Measurements from ENCODE around the gene RNF212.

DNA sequence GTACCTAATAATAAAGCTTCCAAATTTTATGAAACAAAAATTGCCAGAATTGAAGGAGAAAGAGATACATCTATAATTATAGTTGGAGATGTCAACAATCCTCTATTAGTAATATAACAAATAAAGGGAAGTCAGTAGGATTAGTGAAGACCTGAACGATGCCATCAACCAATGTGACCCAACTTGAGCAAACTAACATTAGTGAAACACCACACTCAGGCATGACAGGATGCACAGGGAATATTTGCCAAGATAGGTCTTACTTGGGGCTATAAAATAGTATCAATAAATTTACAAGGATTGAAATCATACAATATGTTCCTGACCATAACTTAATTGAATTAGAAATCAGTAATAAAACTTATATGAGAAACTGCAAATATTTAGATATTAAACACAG lies 47.0 kb upstream of the RNF212 start:
- TF ChIP-seq ARID4B (CRISPR knock-in tag; IDR thresholded peaks at IDR 0.05) (no peak), ZNF311 (CRISPR knock-in tag; IDR thresholded peaks at IDR 0.05) (no peak), IRF2 (CRISPR knock-in tag; IDR thresholded peaks at IDR 0.05) (no peak), KDM5B (IDR thresholded peaks at IDR 0.05; ENCODE audit: insufficient replicate concordance, low read depth, low read length) (no peak), SPI1 (IDR thresholded peaks at IDR 0.05; ENCODE audit: borderline replicate concordance, low read depth, low read length) (no peak), EZH2 (IDR thresholded peaks at IDR 0.05; ENCODE audit: borderline replicate concordance, low read depth, low read length) (no peak), CBX3 (IDR thresholded peaks at IDR 0.05; ENCODE audit: borderline replicate concordance in 1 of 2, low read length in 2 of 2) (no peak), CEBPB (tag; IDR thresholded peaks at IDR 0.05) (no peak), PURB (CRISPR knock-in tag; IDR thresholded peaks at IDR 0.05; ENCODE audit: low read depth) (no peak)
- TF ChIP-seq, protein P1, sequence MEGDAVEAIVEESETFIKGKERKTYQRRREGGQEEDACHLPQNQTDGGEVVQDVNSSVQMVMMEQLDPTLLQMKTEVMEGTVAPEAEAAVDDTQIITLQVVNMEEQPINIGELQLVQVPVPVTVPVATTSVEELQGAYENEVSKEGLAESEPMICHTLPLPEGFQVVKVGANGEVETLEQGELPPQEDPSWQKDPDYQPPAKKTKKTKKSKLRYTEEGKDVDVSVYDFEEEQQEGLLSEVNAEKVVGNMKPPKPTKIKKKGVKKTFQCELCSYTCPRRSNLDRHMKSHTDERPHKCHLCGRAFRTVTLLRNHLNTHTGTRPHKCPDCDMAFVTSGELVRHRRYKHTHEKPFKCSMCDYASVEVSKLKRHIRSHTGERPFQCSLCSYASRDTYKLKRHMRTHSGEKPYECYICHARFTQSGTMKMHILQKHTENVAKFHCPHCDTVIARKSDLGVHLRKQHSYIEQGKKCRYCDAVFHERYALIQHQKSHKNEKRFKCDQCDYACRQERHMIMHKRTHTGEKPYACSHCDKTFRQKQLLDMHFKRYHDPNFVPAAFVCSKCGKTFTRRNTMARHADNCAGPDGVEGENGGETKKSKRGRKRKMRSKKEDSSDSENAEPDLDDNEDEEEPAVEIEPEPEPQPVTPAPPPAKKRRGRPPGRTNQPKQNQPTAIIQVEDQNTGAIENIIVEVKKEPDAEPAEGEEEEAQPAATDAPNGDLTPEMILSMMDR (IDR thresholded peaks at IDR 0.05 in 2 of 3, conservative IDR thresholded peaks at IDR 0.05 in 1 of 3; ENCODE audit: insufficient read depth in 2 of 3, low read depth in 1 of 3, low read length in 3 of 3), result no peak
- TF ChIP-seq, protein P2, sequence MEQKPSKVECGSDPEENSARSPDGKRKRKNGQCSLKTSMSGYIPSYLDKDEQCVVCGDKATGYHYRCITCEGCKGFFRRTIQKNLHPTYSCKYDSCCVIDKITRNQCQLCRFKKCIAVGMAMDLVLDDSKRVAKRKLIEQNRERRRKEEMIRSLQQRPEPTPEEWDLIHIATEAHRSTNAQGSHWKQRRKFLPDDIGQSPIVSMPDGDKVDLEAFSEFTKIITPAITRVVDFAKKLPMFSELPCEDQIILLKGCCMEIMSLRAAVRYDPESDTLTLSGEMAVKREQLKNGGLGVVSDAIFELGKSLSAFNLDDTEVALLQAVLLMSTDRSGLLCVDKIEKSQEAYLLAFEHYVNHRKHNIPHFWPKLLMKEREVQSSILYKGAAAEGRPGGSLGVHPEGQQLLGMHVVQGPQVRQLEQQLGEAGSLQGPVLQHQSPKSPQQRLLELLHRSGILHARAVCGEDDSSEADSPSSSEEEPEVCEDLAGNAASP (IDR thresholded peaks at IDR 0.05), result no peak

Data from K562 (cell line).